GM11168 (cell line): ENCODE measurements around the gene CAPSL.
"Not testable (repeated sequence)": the region's sequence is repeated elsewhere in the genome, so short reads cannot be mapped to it uniquely, and the experiment has no call there.

Experiments used
- in situ Hi-C: fragments of 300-500 bp; cut with MboI; formaldehyde crosslinking; loops from one replicate; pipeline ENCODE4 v1.12.0; 2022; ENCODE audit warnings: low sequenced_read_pairs; ENCODE audit not compliant: unreplicated experiment

Gene CAPSL

DNA sequence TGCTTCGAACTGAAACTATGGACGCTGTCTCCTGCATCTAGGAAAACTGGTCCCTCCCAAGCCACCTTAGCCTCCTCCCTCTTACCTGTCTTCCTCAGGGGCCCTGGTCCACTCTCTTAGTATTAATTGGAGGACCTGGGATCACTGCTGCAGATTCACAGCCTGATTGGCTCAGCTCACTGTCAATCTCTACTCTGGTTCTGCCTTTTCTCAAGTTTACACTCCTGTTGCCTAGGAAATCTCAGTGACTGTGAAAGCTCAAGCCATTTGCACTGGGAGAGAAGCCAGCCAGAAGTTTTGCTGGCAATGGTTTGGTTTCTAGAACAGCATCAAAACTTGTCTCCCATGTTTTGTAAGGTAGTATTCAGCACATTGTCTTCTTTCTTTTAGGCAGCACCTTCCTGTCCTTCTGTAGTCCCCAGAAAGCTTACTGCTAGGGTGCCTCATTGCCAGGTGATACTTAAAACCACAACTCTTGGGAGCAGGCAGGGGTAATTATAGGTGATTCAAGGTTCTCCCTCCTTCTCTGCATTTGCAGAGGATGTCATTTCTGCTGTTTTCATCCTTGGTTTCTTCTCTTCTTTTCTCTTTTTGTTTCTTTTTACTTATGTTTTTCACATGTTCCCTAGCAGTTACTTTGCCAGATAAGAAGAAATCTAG, at the start of gene CAPSL:
CAPSL (minus strand) TSS at position 55 of the 660 bp plus-strand sequence. CDS start 17,502 bp downstream, outside the sequence.
- in situ Hi-C loops: no loop called here

DNA sequence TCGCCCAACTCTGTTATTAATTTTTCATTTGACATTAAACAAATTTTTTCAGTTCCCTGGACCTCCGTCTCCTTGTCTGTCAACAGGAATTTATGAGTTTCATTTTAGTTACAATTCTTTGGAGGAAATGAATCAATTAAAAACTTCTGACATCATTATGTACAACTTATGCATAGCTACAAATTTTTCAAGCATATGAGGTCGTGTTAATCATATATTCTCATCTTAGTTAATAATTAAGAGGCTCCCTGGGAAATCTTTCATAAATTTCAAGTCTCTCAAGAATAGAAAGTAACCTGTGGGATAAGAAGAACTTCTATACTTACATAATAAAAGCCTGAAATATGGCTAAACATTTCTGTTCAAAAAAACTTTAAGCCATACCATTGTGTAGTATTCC, 49.4 kb upstream of the CAPSL start:
- in situ Hi-C loops: no loop called here

- in situ Hi-C loops: no loop called here
These were observed 41.3 kb upstream of the CAPSL start for GRCh38 chr5:35979715-35980114.

DNA sequence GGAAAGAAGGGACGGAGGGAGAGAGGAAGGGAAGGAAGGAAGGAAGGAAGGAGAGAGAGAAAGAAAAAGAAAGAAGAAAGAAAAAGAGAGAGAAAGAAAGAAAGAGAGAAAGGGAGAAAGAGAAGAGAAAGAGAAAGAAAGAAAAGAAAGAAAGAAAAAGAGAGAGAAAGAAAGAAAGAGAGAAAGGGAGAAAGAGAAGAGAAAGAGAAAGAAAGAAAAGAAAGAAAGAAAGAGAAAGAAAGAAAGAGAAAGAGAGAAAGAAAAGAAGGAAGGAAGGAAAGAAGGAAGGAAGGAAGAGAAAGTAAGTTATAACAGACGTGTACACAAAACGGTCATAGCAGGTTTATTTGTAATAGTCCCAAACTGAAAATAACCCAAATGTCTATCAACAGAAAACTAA, 38.4 kb upstream of the CAPSL start:
- in situ Hi-C loops: not testable (repeated sequence)

- in situ Hi-C loops: no loop called here
These were observed 36.1 kb upstream of the CAPSL start for GRCh38 chr5:35974570-35974969.

GRCh38 chr5:35971878-35972210, 33.4 kb upstream of the CAPSL start:
- in situ Hi-C loops: no loop called here

GRCh38 chr5:35971186-35971877, 32.9 kb upstream of the CAPSL start:
- in situ Hi-C loops: no loop called here

DNA sequence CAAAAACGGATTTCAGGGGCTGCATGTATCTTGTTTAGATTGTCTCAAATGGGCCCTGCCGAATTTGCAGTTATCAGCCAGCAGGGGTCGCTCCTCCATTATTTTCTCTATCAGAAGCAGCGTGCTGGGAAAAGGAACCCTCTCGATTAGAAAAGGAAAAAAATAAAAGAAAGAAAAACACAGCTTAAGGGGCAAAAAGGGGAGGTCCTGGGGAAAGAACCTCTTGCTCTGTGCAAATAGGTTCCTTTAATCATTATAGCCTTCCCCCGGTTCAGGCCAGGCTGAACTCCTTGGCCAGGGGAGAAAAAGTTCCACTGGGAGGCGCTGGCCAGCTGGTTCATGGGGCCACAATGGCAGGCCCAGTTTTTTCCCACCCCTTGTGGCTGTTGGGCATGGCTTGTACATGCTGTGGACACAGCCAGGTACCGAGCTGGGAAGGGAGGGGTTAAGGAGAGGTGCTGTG, 25.0 kb upstream of the CAPSL start:
- in situ Hi-C loops: no loop called here

- in situ Hi-C loops: no loop called here
These were observed 21.9 kb upstream of the CAPSL start for GRCh38 chr5:35960328-35960727.

DNA sequence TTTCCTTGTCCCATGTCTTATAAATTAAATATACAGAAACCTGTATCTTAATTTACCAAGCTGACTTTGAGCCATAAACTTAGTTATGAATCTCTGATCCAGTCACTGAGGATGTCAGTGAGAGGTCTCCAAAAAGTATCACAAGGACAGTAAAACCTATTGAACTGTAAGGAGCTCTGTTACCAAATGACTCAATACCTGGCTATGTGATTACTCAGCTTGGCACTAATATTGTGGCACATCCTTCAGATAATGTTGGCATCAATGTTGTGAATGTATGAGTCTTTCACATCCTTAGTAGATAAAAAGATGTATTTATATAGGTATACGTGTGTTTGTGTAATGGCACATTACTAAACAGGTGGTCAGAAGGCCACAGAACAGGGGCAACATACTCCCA, 18.0 kb upstream of the CAPSL start:
- in situ Hi-C loops: no loop called here

GRCh38 chr5:35954175-35954574, 15.8 kb upstream of the CAPSL start:
- in situ Hi-C loops: no loop called here

DNA sequence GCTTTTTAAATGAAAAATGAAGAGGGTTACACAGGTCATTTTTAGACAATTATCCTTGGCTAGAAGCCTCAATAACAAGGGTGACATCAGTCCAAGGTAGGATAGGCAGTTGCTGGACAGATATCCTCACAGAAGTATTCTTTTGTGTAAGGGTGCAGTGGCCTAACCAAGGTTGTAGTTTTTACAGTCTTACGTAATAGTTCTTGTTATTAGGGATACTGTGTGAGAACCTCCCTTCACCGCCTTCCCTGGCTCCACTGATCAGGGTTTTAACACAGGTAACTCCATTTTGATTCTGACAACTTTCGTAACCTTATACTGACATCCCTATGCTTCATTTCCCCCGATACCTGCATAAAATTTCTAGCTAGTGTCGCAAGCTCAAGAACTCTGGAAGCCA, 8.7 kb upstream of the CAPSL start:
- in situ Hi-C loops: no loop called here

- in situ Hi-C loops: no loop called here
These were observed 1.2 kb upstream of the CAPSL start for GRCh38 chr5:35939639-35940038.

DNA sequence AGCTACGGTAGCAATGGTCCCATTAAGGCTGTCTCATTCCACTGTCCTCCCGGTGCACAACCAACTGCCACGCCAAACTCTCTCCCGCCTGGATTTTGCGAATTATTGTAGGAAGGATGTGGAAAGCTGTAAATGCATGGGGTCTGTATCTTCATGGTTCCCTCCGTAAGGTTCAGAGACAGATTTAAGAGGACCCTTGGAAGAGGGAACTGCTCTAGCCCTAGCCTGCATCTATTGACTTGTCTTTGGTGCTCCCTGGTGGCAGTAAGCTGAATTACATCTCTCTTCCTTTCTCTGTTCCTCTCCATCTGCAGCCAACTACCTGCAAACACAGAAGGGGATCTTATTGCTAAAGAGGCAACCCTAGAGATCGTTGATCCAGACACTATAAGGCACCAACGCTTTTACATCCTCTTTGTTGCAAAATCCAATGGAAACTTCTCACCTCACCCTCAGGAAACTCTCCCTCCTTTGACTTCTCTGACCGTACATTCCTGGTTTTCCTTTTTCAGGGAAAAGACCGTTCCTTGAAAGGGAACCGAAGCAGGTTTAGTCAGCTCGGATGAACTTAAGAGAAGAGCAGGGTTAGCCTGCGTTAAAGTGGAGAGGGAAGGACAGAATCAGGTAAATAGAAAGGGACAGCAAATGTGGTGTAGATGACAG, 11.9 kb downstream of the CAPSL start:
- in situ Hi-C loops: loop anchor here (5.0 to 10.0 kb wide), 2 partner anchors 154 to 272 kb away; no protein-coding TSS in a partner anchor

DNA sequence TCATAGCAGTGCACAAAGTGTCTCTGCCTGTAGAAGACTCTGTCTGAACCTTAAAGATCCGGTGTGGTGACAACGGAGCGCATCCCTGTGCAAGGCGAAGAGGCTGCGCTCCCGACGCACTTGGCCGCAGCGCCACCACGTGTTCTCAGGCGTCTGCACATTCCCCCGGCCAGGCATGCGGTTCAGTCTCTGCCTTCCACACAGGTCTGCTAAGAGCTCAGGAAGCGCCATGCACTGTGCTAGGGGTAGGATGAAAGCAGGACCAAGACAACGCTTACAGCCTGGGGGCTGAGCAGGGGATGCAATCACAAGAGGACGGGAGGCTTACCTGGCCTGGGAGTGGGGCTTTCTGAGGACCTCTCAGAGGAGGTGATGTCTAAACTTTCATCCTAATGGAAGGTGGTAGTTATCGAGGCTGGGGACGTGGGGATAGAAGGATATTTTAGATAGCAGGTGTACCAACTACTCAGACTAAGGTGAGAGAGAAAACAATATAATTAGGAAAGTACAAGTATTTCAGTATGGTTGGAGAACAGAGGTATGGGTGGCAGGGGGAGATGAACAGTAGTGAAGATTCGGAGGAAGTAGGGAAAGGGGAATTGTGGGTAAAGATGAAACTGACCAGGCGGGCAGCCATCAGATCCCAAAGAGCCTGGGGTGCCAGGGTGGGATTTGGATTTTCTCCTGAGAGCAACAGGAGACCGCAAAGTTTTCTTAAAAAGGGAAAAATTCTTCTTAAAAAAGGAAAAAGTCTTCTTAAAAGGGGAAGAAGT, 13.3 kb downstream of the CAPSL start:
- in situ Hi-C loops: loop anchor here (5.0 to 10.0 kb wide), 2 partner anchors 153 to 270 kb away; no protein-coding TSS in a partner anchor

DNA sequence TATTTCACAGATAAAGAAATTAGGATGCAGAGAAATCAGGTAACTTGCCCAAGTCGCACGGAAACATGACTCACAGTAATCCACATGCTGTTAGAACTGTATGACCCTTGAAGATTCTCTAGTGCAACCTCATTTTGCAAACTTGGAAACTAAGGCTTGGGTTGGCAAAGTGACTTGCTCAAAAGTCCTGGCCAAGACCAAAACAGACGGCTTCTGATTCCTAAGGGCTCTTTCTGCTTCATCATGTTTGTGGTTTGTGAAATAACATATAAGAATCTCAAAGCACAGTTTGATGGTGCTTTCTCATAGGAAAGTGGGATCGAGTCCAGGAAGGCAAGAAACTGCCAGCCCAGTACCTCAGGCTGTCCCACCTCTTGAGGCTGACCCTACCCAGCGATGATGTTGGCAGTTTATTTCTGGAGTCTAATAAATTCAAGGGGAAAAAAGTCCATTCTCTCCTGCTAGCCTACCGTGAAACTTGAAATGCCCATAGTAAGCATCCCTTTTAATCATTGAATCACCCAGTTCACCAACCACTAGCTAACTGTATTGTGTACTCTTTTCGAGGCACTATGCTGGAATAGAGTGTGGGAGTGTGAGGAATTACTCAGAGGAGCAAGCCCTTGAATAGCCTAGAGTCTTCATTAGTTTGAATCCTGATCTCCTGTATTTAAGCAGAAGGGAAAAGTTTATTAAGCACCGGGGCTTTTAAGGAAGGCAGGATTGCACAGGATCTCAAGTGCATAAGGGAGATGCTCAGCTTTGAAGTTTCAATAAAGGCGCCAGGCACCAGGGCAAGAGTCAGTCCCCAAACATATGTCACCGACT, 14.1 kb downstream of the CAPSL start:
- in situ Hi-C loops: loop anchor here (10.0 kb wide), 1 partner anchor 270 kb away; no protein-coding TSS in a partner anchor

DNA sequence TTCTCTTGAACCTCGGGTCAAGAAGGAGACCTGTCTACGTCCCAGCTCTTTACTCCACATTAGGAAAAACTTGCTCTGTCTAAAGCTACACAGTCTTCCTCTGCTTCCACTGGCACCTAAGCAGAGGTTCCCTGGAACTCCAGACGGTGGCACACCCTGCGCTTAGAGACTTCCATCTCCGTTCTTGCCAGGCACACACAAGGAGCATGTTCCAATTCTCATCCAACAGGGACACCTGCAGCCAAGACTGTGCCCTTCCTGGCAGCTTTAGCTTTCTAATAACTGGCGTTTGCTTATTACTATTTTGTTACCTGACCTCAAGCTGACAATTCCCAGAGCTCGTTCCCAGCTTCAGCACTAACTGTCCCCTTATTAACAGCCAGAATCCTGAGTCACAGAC, 16.0 kb downstream of the CAPSL start:
- in situ Hi-C loops: loop anchor here (10.0 kb wide), 1 partner anchor 268 kb away; no protein-coding TSS in a partner anchor

DNA sequence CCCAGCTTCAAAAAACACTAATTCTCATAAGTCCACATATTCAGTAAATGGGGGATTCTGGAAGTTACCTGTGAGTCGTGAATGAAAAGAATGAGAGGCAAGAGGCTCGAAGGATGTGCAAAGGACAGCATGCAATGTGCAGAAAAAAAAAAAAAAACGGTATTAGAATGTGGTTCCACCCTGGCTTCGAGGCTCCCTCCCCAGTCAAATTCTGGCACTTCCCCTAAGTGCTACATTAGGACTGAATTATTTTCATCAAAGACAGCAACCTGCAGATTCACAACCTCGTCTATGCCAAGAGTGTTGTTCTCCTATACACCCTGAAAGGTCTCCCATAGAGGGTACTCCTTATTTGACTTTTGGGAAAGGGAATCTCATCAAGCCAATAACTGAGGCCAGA, 16.5 kb downstream of the CAPSL start:
- in situ Hi-C loops: loop anchor here (10.0 kb wide), 1 partner anchor 267 kb away; no protein-coding TSS in a partner anchor

DNA sequence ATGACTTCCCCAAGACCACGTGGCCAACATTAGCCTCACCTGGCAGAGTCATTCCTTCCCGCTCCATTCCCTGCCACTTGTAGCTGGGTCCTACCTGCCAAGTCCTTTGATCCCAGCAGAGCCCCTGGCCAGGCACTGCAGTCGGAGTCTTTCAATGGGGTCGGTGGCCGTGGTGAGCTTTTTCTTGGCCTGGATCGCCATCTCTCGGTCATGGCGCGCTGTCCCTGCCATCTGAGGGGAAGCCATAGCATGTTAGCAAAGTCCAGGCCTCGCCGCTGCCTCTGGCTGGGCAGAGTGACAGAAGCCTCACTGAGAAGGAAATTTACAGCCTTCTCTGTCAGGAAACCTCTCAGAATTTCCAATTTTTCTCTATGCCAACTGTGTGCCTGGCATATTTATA, 17.5 kb downstream of the CAPSL start:
- in situ Hi-C loops: loop anchor here (10.0 kb wide), 1 partner anchor 266 kb away; no protein-coding TSS in a partner anchor
